Heart right ventricle (tissue), 16 donors: ENCODE data around the gene C11orf21. TPM values are rescaled to one million over a fixed set of nuclear protein-coding genes. Genes with fewer than 3 reads are reported as not detected.

ENCODE experiments used
- ATAC-seq, 8 donors: fragments of 200-7000 bp; cut with Tn5 transposase; one replicate each; pipeline ENCODE4 v1.9.1; 2020; ENCODE audit warnings: mild to moderate bottlenecking in 8 of 8, moderate library complexity in 8 of 8, moderate number of reproducible peaks in 1 of 8
- DNase-seq, 2 donors: peaks; one replicate each; pipeline ENCODE4 v3.0.0-alpha.2; 2020
- H3K27ac ChIP-seq, 10 donors: fragments of 200-600 bp; sonication (generic) in 2 of 10; one replicate each; pipeline versions ENCODE4 v1.5.0 to v1.8.0; 2020 to 2022; ENCODE audit warnings: mild to moderate bottlenecking in 3 of 10
- H3K27me3 ChIP-seq, 7 donors: fragments of 200-600 bp; one replicate each; pipeline ENCODE4 v1.8.0; 2021 to 2022; ENCODE audit warnings: mild to moderate bottlenecking in 2 of 7
- H3K36me3 ChIP-seq, 9 donors: fragments of 200-600 bp; sonication (generic) in 1 of 9; one replicate each; pipeline versions ENCODE4 v1.5.0 to v1.8.0; 2020 to 2022; ENCODE audit warnings: mild to moderate bottlenecking in 2 of 9
- H3K4me1 ChIP-seq, 9 donors: fragments of 200-600 bp; sonication (generic) in 1 of 9; one replicate each; pipeline versions ENCODE4 v1.5.0 to v1.8.0; 2020 to 2022; ENCODE audit warnings: mild to moderate bottlenecking in 4 of 9
- H3K4me3 ChIP-seq, 10 donors: fragments of 200-600 bp; sonication (generic) in 2 of 10; one replicate each; pipeline versions ENCODE4 v1.5.0 to v1.8.0; 2020 to 2022; ENCODE audit warnings: mild to moderate bottlenecking in 7 of 10, moderate library complexity in 2 of 10
- H3K9me3 ChIP-seq, 11 donors: fragments of 200-600 bp in 10 of 11; sonication (generic) in 2 of 11; one replicate each; pipeline versions ENCODE4 v1.5.0 to v1.8.0; 2013 to 2022; ENCODE audit warnings: mild to moderate bottlenecking in 2 of 11, control low read depth in 1 of 11, moderate library complexity in 1 of 11
- CTCF ChIP-seq, 9 donors: fragments of 200-600 bp; sonication (generic) in 2 of 9; IDR thresholded peaks; one replicate each; pipeline versions ENCODE4 v1.5.0 to v1.8.0; 2021 to 2022; ENCODE audit warnings: antibody characterized with exemption in 9 of 9, mild to moderate bottlenecking in 5 of 9, moderate library complexity in 1 of 9
- WGBS, 2 donors: extraction: QIAGEN DNeasy Blood & Tissue Kit; methylation state at CpG; one replicate each; pipeline ENCODE4 v1.1.7; 2013; ENCODE audit warnings: inconsistent platforms in 1 of 2; 5-methylcytosine and 5-hydroxymethylcytosine counted together
- intact Hi-C, 10 donors: fragments of 100-400 bp; cut with DNase I; formaldehyde crosslinking; loops; one replicate each; pipeline versions ENCODE4 v1.11.1 to v1.14.2; 2022
- polyA plus RNA-seq, 2 donors: library from polyadenylated mRNA; stranded (reverse); fragments of 200-250 nt; gene quantifications; one replicate each; pipeline ENCODE4 v1.2.3, GENCODE V29; 2013
- total RNA-seq, 10 donors: library from RNA; stranded (reverse); fragmentation: NEBNext Ultra II Directional in 3 of 10; extraction: Animal tissue kit (Norgen Biotek cat#: 25700) in 3 of 10; gene quantifications; one replicate each; pipeline versions ENCODE4 v1.2.1 to v1.2.4, GENCODE V29; 2021 to 2023
- donor health status: Arrhythmogenic right ventricular cardiomyopathy.
- donor health status: ischemic (EF 13 %, LVEDD 7.1; RV severe dilation, severe dysfunction).
- donor health status: healthy with polysubstance abuse.
- donor health status: DM: no; HTN: yes; CAD: no.
- donor health status: DM: no; HTN: no; CAD: no.
- donor health status: ischemic (EF 25% LVEDD 6.9; RV normal size, moderate dysfunction).
- donor health status: ischemic (EF 25% LVEDD 5.7; RV mildly dilated, moderate dysfunction).
- donor health status: healthy.
- donor health status: DM: yes; HTN: yes; CAD: no.
- donor health status: Ischemic cardiomyopathy.
- donor health status: ischemic (EF 35%, LVEDD 5.7; RV mildly dilated, moderate dysfunction).
- donor health status: nonischemic (EF 11% LVEDD 7.7; RV severe dilation, severe dysfunction).
- donor health status: DM: yes; HTN: yes; CAD: no.
- donor health status: PGD.
- donor health status: ischemic (EF 29% LVEDD 5.4; RV normal size, mild dysfunction).
- donor health status: nonischemic (EF 23%, LVEDD 6.1; RV moderate dilation, normal function).

C11orf21 gene
- total and polyA plus RNA-seq, 12 donors, result 2.6 to 73.4 (median 31.1) TPM

- ATAC-seq (no peak), DNase-seq (no peak)
- H3K36me3 ChIP-seq, result no peaks in the 10 kb centered on the region
- intact Hi-C loops, result no loop called here
- H3K27me3 ChIP-seq, result peaks cover 16 to 53% (median 49%) of the 10 kb centered on the region in 7 donors
- H3K9me3 ChIP-seq, result no peaks in the 10 kb centered on the region
- H3K27ac ChIP-seq, result peak overlapping the region in 1 of 10 donors; percentile 77
- peak overlapping the region in 1 of 10 donors; percentile 24 for H3K4me3 ChIP-seq
- no peak for TF ChIP-seq CTCF (IDR thresholded peaks at IDR 0.05)
- WGBS, 2 donors, result 64 to 70% methylated on average over 24 of the region's 24 CpGs
- peaks cover 3 to 35% (median 19%) of the 10 kb centered on the region in 9 donors for H3K4me1 ChIP-seq
Observed at GRCh38 chr11:2265854-2266585, 35.7 kb downstream of the C11orf21 start.

- H3K4me3 ChIP-seq, result peak overlapping the region in 1 of 10 donors; percentile 24
- peak overlapping the region in 1 of 10 donors; percentile 77 for H3K27ac ChIP-seq
- no peaks in the 10 kb centered on the region for H3K36me3 ChIP-seq
- intact Hi-C loops, result no loop called here
- ATAC-seq (peak in 5 of 8 donors; percentile 26 to 43 (median 32)), DNase-seq (no peak)
- H3K27me3 ChIP-seq, result peaks cover 10 to 53% (median 47%) of the 10 kb centered on the region in 7 donors
- H3K9me3 ChIP-seq, result no peaks in the 10 kb centered on the region
- H3K4me1 ChIP-seq, result peaks cover 0 to 29% (median 14%) of the 10 kb centered on the region in 9 donors
- TF ChIP-seq CTCF (IDR thresholded peaks at IDR 0.05), result no peak
- 43 to 46% methylated on average over 2 of the region's 2 CpGs for WGBS, 2 donors
Observed at GRCh38 chr11:2265396-2265795, 36.3 kb downstream of the C11orf21 start.

GRCh38 chr11:2264366-2265053 is 37.2 kb downstream of the C11orf21 start:
- no peak for TF ChIP-seq CTCF (IDR thresholded peaks at IDR 0.05)
- intact Hi-C loops, result no loop called here

GRCh38 chr11:2263724-2264360 is 37.9 kb downstream of the C11orf21 start:
- DNase-seq (no peak), ATAC-seq (peak in 1 of 8 donors; percentile 8)
- Histone ChIP-seq H3K36me3 (no peaks in the 10 kb centered on the region), H3K27me3 (peaks cover under 1 to 51% (median 39%) of the 10 kb centered on the region in 7 donors), H3K4me3 (no peak overlapping the region), H3K4me1 (peaks cover 0 to 17% (median 0%) of the 10 kb centered on the region in 9 donors), H3K9me3 (no peaks in the 10 kb centered on the region), H3K27ac (no peak overlapping the region)
- TF ChIP-seq CTCF (IDR thresholded peaks at IDR 0.05), result no peak
- intact Hi-C loops, result loop anchor here in 1 of 10 donors (1.0 kb wide), 1 partner anchor 21 kb away; no protein-coding TSS in a partner anchor
- 94% methylated on average over 13 of the region's 13 CpGs for WGBS, 2 donors

More at GRCh38 chr11:2264366-2265053, 37.2 kb downstream of the C11orf21 start:
- Histone ChIP-seq H3K27me3 (peaks cover 4 to 53% (median 46%) of the 10 kb centered on the region in 7 donors), H3K4me3 (no peak overlapping the region), H3K27ac (peak overlapping the region in 1 of 10 donors; percentile 77), H3K4me1 (peaks cover 0 to 22% (median 6%) of the 10 kb centered on the region in 9 donors), H3K36me3 (no peaks in the 10 kb centered on the region), H3K9me3 (no peaks in the 10 kb centered on the region)
- 86 to 88% methylated on average over 22 of the region's 22 CpGs for WGBS, 2 donors
- no peak for ATAC-seq
- no peak for DNase-seq
